Fibroblast of the aortic adventitia (primary cell): ENCODE measurements around the gene EYS. TPM values are rescaled to one million over a fixed set of nuclear protein-coding genes. Genes with fewer than 3 reads are reported as not detected.

ENCODE experiments used
- DNase-seq: peaks from one replicate; pipeline ENCODE4 v3.0.0-alpha.2; 2010; ENCODE audit warnings: low read depth
- H3K4me3 ChIP-seq: 2 replicates; pipeline ENCODE4 v1.5.1; 2011; ENCODE audit warnings: low read depth, mild to moderate bottlenecking, control low read depth, low read length, moderate library complexity
- total RNA-seq: library from RNA; depleted of rRNA; stranded (reverse); fragments of >200 nt; gene quantifications from 2 replicates; pipeline ENCODE4 v1.2.3, GENCODE V29; 2012; ENCODE audit warnings: low replicate concordance
- TF ChIP-seq, protein P1 (sequence below): IDR thresholded peaks from 2 replicates; pipeline ENCODE4 v1.5.1; 2011; ENCODE audit warnings: mild to moderate bottlenecking, low read length, control low read depth, inconsistent platforms; ENCODE audit not compliant: insufficient read depth

The EYS gene
- total RNA-seq, 1 donor = 0.09 TPM

DNA sequence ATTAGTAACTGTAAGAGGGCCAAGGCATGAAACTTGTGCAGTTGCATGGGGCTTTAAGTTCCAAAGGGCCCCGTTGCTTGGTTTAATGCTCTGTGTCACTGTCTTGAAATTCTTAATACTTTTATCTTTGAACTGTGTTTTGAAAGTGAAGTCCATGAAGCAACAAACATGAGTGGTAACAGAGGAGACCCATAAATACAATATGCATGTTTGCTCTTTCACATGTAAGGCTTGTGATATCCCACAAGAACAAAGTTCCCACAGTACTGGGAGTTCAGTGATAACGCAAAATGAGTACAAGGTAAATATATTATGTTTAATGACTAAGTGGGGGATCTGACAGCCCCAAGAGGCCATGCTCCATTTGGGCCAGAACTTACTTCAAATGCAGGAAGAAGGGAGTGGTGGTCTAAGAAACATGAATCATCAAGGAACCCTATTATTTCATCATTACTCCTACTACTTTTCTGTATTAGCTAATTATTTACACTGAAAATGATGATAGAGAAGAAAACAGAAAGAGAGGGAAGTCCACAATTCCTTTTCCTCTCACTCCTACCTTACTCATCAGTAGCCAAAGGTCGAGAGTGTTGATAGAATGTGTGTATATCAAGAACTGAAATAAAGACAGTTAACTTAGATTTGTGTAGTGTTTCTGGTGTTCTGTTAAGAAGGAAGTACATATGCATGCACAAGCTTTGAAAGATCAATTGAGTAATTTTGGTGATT lies 1914.1 kb downstream of the EYS start:
- TF ChIP-seq, protein P1, sequence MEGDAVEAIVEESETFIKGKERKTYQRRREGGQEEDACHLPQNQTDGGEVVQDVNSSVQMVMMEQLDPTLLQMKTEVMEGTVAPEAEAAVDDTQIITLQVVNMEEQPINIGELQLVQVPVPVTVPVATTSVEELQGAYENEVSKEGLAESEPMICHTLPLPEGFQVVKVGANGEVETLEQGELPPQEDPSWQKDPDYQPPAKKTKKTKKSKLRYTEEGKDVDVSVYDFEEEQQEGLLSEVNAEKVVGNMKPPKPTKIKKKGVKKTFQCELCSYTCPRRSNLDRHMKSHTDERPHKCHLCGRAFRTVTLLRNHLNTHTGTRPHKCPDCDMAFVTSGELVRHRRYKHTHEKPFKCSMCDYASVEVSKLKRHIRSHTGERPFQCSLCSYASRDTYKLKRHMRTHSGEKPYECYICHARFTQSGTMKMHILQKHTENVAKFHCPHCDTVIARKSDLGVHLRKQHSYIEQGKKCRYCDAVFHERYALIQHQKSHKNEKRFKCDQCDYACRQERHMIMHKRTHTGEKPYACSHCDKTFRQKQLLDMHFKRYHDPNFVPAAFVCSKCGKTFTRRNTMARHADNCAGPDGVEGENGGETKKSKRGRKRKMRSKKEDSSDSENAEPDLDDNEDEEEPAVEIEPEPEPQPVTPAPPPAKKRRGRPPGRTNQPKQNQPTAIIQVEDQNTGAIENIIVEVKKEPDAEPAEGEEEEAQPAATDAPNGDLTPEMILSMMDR = no peak
- no peak overlapping the region for H3K4me3 ChIP-seq
- DNase-seq = no peak

GRCh38 chr6:63790334-63790733 lies 1916.7 kb downstream of the EYS start:
- TF ChIP-seq, protein P1 = no peak
- DNase-seq = no peak
- H3K4me3 ChIP-seq = no peak overlapping the region

- TF ChIP-seq, protein P1 = no peak
- no peak overlapping the region for H3K4me3 ChIP-seq
- DNase-seq = no peak
These were observed 1917.3 kb downstream of the EYS start for GRCh38 chr6:63789699-63790098.

- TF ChIP-seq, protein P1 = no peak
- H3K4me3 ChIP-seq = no peak overlapping the region
- no peak for DNase-seq
These were observed 1918.5 kb downstream of the EYS start for GRCh38 chr6:63788569-63788968.

- no peak for DNase-seq
These were observed 1920.0 kb downstream of the EYS start for GRCh38 chr6:63787021-63787420.

DNA sequence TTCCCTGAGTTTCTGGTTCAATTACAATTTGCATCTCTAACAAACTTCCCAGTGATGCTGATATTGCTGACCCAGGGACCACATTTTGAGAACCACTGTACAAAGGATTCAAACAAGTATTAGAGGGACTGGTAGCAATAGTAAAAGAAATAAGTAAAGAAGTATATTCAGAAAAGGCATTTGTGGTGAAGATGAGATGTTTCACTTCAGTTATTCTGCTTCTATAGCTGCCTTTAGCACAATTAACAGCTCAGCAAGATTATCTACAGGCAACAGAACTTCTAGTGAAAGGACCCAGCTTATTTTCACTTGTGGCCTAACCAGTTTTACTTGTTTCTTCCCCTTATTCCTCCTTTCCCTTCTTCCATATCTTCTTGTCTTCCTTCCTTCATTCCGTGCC lies 1922.0 kb downstream of the EYS start:
- TF ChIP-seq, protein P1 = no peak
- DNase-seq = no peak
- no peak overlapping the region for H3K4me3 ChIP-seq

More at GRCh38 chr6:63787021-63787420, 1920.0 kb downstream of the EYS start:
- H3K4me3 ChIP-seq = no peak overlapping the region
- TF ChIP-seq, protein P1 = no peak

- TF ChIP-seq, protein P1 = no peak
- no peak overlapping the region for H3K4me3 ChIP-seq
- DNase-seq = no peak
These were observed 1923.9 kb downstream of the EYS start for GRCh38 chr6:63783096-63783495.
